Measurements from ENCODE around the gene NEK10. TPM values are rescaled to one million over a fixed set of nuclear protein-coding genes. Genes with fewer than 3 reads are reported as not detected.

Gene NEK10
- total and polyA plus RNA-seq, 2 of the 13 experiments (the other 11 are each of a cell fraction or from before 2014, with no cell fraction given): 2.8 to 14.2 TPM

DNA sequence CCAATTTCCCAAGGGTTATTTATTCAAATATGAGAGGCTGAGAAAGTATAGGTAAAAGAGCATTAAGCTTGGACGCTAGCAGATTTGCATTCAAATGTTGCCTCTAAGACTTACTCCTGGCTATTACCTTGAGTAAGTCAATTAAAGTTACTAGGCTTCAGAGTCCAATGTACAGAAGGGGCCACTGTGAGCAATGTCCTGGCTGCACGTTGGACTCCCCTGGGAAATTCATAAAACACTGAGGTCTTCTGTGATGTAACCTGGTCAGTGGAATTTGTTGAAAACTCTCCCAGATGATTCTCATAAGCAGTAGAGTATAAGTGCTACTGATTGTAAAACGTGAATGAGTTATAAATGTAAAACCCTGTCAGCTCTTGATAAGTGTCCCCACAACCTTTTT, 295.3 kb downstream of the NEK10 start (continued):
- TF ChIP-seq, protein P1, sequence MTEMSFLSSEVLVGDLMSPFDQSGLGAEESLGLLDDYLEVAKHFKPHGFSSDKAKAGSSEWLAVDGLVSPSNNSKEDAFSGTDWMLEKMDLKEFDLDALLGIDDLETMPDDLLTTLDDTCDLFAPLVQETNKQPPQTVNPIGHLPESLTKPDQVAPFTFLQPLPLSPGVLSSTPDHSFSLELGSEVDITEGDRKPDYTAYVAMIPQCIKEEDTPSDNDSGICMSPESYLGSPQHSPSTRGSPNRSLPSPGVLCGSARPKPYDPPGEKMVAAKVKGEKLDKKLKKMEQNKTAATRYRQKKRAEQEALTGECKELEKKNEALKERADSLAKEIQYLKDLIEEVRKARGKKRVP (CRISPR knock-in tag; IDR thresholded peaks at IDR 0.05): no peak
- TF ChIP-seq AHR (CRISPR knock-in tag; IDR thresholded peaks at IDR 0.05) (no peak), ISL2 (CRISPR knock-in tag; IDR thresholded peaks at IDR 0.05) (no peak), TCF7L2 (IDR thresholded peaks at IDR 0.05; ENCODE audit: low read depth, low read length) (no peak), NR2C2 (CRISPR knock-in tag; IDR thresholded peaks at IDR 0.05; ENCODE audit: borderline replicate concordance) (no peak), ZNF780A (CRISPR knock-in tag; IDR thresholded peaks at IDR 0.05) (no peak), SNRNP70 (IDR thresholded peaks at IDR 0.05; ENCODE audit: low read depth, low read length) (no peak), MYNN (CRISPR knock-in tag; IDR thresholded peaks at IDR 0.05; ENCODE audit: low read depth) (no peak), HNF4G (IDR thresholded peaks at IDR 0.05; ENCODE audit: borderline replicate concordance, low read depth, low read length) (peak; percentile 25; the same call in 1 of the 2 replicates), HNF4G (CRISPR knock-in tag; IDR thresholded peaks at IDR 0.05; ENCODE audit: borderline replicate concordance, low read depth) (no peak)
- TF ChIP-seq, protein P2, sequence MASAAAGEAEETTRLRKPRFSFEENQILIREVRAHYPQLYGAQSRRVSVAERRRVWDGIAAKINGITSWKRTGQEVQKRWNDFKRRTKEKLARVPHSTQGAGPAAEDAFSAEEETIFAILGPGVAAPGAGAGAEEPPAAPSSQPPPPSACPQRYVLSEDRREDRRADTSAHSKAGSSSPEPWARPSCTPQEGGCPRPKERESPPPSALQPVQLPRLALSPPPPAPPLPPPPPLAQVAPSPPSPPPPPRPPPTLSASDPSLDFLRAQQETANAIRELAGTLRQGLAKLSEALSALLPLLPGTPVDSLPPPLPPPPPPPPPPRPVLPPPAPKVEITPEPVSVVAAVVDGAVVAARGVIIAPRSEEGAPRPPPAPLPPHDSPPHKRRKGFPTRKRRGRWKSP (CRISPR knock-in tag; IDR thresholded peaks at IDR 0.05): no peak

Measured in HepG2 (cell line).